Myocyte (in vitro differentiated cells): Measurements from ENCODE around the gene SAMHD1. TPM values are rescaled to one million over a fixed set of nuclear protein-coding genes. Genes with fewer than 3 reads are reported as not detected.
A peak's percentile ranks its signal among the peaks of the same experiment; 100 is the strongest.
"Not testable (repeated sequence)": the region's sequence is repeated elsewhere in the genome, so short reads cannot be mapped to it uniquely, and the experiment has no call there.

ENCODE experiments used
- DNase-seq: peaks from one replicate; pipeline ENCODE4 v3.0.0-alpha.2; 2012; ENCODE audit warnings: low read depth
- total RNA-seq: library from RNA; depleted of rRNA; stranded (reverse); fragments of >200 nt; gene quantifications from 2 replicates; pipeline ENCODE4 v1.2.3, GENCODE V29; 2014

The SAMHD1 gene
- total RNA-seq, 1 donor from 2014 or later, result 20.8 TPM

GRCh38 chr20:36875093-36875492 lies 76.4 kb downstream of the SAMHD1 start:
- DNase-seq, result not testable (repeated sequence)

GRCh38 chr20:36873498-36874189 lies 77.9 kb downstream of the SAMHD1 start:
- DNase-seq, result no peak

- no peak for DNase-seq
Observed at GRCh38 chr20:36872852-36873251, 78.7 kb downstream of the SAMHD1 start.

- no peak for DNase-seq
Observed at GRCh38 chr20:36871640-36872570, 79.6 kb downstream of the SAMHD1 start.

- no peak for DNase-seq
Observed at GRCh38 chr20:36866681-36867495, 84.6 kb downstream of the SAMHD1 start.

GRCh38 chr20:36866164-36866563 lies 85.3 kb downstream of the SAMHD1 start:
- DNase-seq, result no peak

GRCh38 chr20:36865861-36866149 lies 85.7 kb downstream of the SAMHD1 start:
- DNase-seq, result no peak

- no peak for DNase-seq
Observed at GRCh38 chr20:36865076-36865860, 86.2 kb downstream of the SAMHD1 start.

GRCh38 chr20:36862857-36863668 lies 88.4 kb downstream of the SAMHD1 start:
- no peak for DNase-seq

- DNase-seq, result peak; percentile 89
Observed at GRCh38 chr20:36861875-36862801, 89.4 kb downstream of the SAMHD1 start.

- DNase-seq, result no peak
Observed at GRCh38 chr20:36861625-36861874, 90.0 kb downstream of the SAMHD1 start.

- DNase-seq, result no peak
Observed at GRCh38 chr20:36860811-36861624, 90.5 kb downstream of the SAMHD1 start.

GRCh38 chr20:36860339-36860738 lies 91.2 kb downstream of the SAMHD1 start:
- no peak for DNase-seq

- no peak for DNase-seq
Observed at GRCh38 chr20:36859700-36860330, 91.7 kb downstream of the SAMHD1 start.

- no peak for DNase-seq
Observed at GRCh38 chr20:36859282-36859555, 92.3 kb downstream of the SAMHD1 start.

- no peak for DNase-seq
Observed at GRCh38 chr20:36856691-36857635, 94.5 kb downstream of the SAMHD1 start.

- peak; percentile 41 for DNase-seq
Observed at GRCh38 chr20:36856195-36856594, 95.3 kb downstream of the SAMHD1 start.
